NCI-H2029 treated with DMSO at 0.1 percent for 48 hours (cell line): ENCODE data around the gene PRKG2.
"Not testable (repeated sequence)": the region's sequence is repeated elsewhere in the genome, so short reads cannot be mapped to it uniquely, and the experiment has no call there.

Source experiments
- DNase-seq: peaks from one replicate; lab custom pipeline; 2025; lab: John Stamatoyannopoulos, UW

The PRKG2 gene, protein sequence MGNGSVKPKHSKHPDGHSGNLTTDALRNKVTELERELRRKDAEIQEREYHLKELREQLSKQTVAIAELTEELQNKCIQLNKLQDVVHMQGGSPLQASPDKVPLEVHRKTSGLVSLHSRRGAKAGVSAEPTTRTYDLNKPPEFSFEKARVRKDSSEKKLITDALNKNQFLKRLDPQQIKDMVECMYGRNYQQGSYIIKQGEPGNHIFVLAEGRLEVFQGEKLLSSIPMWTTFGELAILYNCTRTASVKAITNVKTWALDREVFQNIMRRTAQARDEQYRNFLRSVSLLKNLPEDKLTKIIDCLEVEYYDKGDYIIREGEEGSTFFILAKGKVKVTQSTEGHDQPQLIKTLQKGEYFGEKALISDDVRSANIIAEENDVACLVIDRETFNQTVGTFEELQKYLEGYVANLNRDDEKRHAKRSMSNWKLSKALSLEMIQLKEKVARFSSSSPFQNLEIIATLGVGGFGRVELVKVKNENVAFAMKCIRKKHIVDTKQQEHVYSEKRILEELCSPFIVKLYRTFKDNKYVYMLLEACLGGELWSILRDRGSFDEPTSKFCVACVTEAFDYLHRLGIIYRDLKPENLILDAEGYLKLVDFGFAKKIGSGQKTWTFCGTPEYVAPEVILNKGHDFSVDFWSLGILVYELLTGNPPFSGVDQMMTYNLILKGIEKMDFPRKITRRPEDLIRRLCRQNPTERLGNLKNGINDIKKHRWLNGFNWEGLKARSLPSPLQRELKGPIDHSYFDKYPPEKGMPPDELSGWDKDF

DNA sequence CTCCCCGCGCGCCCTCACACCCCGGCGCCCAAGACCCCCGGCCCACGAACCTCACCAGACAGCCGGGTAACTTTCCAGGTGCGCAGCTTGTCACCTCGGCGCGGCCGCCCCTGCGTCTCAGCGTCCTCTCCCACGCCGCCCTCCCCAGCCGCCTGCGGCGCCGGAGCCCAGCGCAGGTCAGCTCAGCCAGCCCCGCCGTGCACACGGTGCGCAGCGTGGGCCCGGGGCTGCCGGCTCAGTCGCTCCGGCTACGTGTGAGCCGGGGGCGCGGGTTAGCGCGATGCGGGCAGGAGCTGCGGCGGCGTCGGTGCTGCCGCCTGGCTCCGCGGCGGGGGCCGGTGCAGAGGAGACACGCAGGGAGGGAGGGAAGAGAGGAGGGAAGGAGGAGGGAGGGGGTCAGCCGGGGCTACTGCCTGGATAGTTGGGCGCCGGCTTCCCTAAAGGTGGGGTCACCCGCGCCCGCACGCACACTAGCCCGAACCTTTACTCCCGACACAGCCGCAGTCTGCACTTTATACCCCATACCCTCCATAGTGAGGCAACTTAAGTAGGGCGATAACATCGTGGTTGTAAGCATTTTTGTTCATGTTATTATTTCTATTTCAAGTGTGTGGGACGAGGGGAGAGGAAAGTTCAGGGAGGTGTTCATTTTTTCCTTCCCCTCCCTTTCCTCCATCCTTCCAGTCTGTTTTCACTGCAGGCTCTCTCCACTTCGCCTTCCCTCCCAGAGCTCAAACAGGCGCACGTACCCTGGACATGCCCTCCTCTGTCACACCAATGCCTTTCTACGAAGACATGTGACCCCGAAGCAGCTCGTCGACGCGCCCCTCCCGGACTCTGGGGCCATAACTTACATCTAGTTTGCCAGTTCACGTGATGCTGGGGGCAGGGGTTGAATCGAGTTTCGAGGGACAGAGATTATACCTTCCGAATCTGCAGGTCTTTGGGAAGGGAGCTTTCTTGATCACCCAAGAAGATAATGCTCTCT is at the start of gene PRKG2:
Gene PRKG2, minus strand, starts transcription at position 342 of the 988 bp plus-strand sequence. CDS start 10,175 bp downstream, outside the sequence.
- DNase-seq: no peak

DNA sequence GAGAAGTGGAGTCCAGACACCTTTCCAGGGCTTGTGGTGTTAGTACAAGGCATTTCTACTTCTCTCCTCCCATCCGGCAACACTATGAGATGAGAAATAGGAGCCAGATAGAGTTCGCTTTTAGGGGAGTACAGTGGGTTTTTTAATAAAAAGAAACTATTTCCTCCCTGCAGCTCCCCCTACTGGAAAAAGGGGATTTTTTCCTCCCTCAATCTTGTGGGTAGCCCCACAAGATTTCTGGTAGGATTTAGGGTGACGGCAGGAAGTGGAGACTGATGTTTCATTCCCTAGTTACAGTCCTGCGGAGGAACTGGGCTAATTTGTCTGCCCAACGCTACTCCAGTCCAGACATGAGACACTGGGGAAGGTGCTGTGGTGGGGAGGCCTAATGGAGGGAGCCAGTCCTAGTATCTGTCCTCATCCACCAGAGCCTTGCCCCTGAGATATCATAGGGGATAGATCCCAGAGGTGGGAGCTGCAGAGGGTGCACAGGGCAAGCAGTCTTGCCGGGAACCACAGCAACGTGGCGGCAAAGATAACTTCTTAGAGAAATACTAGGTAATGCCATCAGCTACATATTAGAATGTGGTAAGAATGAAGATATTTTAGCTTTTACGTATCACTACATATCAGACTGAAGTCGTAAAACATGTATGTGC is 45.5 kb upstream of the PRKG2 start:
- DNase-seq: no peak

DNA sequence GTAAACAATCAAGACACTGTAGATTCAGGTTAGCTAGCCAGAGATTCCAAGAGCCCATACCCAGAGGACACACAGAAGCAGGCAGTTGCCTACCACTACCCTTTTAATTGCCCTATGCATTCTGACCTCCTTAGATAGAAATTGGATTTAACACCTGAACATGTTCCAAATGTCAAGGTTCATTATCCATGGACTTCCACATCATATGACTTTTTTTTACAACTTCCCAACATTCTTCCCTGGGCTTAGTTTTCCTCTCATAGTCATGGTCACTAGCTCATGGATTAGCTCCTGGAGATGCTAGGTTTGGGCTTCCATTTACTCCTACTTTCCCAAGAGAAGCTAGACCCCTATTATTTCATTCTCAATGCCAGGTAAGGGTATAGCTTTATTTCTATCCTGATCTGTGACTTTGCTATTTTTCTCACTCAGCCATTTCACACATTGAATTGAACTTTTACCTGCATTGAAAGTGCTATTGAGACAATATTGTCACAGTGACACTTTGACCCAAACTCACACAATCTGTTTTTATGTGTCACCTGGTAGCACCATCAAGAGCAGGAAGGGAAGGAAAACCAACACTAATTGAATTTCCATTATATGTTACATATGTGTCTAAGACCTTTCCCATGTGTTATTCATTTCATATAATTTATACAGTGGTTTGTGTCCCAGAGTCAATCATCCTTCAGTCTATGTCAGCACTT is 44.0 kb upstream of the PRKG2 start:
- no peak for DNase-seq

DNA sequence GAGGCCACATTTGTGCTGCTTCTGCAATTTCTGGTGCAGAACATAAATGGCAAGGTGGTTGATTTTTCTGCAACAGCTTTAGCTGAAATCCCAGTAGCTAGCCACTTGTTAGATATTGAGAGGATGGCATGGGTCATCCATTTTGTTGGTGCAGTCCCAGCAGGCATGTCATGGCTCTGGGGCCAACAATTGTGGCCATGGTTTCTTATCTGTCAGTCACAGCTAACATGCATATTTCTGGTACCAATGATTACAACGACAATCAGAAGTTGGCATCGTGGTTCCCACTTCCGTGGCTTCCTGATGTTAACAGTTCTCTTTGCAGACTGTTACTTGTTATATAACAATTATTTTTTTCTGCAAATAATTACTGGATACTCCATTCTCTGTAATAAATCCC is 42.8 kb upstream of the PRKG2 start:
- DNase-seq: no peak

DNA sequence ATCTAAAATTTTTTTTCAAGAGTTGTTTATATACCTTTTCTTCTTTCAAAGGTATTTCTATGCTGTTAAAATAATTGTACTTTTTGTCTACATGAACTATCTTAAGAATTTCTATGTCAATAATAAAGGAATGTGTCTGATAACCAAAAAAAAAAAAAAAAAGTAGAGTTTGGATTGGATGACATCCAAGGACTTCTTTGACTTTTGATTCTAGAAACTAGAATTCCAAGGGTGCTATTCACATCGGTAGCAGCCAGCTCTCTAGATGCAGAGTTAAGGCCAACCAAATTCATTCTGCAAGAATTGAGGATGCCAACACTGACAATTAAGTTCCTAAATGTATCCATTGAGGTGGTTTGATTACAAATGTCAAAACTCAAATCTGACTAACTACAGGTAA is 42.0 kb upstream of the PRKG2 start:
- DNase-seq: no peak

DNA sequence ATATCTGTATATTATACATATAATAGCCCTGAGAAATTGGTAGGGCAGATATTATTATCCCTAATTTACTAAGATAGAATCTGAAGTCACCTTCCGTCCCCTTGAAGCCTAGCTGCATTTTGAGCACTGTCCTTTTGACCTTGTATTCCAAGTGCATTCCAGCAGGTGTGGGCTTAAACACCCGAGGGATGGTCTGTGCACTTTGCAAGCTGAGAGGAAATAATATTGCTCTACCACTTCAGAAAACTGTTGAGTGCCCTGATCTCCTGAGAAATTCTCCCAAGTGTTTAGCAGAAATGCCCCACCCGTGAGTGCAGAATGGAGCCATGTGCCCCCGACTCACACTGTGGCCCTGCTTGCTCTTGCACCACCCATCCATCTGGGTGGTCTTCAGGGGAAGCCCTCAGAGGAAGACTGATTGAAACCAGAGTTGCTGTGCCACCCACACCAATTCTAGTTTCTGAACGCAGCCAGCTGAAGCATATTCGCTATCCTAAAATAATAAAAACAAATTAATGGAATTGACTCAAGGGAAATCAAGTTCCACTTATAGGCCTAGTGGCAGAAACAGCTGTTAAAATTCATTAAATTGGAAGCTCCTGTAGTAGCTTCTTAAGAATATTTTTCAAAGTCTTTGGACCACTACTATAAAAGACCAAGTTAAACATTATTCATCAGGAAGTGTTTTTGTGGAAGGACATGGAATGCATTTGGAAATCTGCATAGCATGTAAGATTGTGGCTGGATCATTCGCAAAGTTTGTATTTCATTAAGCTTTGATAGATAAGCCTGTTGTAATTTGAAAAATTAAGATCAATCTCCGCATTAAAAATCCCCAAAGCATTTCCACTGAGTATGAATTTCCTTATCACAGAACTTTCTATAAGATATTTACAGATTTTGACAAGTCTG is 41.3 kb upstream of the PRKG2 start:
- DNase-seq: no peak

DNA sequence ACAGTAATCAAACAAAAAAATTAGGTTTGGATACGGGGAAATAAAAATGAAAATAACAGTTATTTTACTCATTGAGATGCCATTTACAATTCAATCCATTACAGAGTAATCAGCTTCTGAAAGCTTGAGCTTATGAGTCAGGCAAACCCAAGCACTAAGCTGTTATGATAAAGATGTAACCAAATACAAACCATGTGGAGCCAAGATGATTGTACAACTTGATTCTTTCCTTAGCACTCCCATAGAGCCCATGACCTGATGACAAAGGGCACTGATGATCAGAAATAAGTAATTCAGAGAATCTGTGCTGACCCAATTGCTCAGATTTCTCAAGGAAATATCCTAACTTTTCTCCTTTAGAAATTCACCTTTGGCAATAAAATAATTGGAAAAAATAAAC is 40.5 kb upstream of the PRKG2 start:
- DNase-seq: no peak

DNA sequence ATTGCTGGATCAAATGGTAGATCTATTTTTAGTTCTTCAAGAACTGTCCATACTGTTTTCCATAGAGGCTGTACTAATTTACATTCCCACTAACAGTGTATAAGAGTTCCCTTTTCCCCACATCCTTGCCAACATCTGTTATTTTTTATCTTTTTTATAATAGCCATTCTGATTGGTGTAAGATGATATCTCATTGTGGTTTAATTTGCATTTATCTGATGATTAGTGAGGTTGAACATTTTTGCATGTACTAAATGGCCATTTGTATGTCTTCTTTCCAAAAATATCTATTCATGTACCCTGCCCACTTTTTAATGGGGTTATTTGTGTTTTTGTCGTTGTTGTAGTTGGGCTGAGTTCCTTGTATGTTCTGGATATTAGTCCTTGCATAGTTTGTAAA is 35.4 kb upstream of the PRKG2 start:
- no peak for DNase-seq

DNA sequence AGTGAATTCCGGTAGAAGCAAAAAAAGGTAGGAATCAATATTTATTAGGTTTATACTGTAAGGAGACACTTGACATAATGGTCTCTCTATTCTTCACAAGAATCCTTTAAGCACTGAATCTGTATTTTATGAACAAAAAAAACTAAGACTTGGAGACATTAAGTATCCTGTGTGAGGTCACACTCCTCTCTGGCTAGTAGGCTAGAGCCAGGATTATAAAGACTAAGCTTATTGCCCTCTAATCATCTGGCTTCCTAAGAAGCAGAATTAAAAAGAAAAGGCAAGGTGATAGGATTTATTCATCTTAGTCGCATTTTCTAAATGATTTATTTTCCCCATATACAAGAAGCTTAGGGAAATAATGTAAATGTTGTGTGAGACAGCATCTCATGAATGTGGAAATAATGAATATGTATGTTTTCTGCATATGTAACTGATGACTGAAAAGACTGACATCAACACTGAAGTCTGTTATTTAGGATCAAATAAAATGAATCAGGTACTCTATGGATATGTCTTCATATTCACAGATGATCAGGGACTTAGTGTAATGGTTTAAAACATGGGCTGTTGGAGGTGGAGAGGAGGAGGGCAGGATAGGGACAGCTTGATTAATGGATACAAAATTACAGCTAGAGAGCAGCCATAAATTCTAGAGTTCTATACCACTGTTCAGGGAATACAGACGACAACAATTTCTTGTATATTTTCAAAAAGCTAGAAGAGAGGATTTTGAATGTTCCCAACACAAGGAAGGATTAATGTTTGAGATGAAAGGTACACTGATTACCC is 30.4 kb upstream of the PRKG2 start:
- no peak for DNase-seq

DNA sequence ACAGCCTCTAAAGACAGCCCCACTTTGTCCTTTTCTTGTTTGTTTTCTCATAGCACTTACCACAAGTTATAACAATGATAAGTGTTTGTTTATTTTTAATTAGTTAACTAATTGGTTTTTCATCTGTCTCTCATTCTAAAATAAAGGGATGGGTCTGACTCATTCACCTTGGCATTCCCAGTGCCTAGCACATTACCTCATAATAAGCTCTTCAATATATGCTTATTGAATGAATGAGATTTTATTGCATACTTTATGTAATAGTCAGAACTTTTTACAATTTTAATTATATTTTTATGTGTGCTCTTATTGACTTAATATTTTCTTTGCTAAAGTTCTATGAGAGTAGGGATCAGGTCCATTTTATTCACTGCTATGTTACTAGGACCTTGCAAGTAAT is 22.8 kb upstream of the PRKG2 start:
- DNase-seq: no peak

DNA sequence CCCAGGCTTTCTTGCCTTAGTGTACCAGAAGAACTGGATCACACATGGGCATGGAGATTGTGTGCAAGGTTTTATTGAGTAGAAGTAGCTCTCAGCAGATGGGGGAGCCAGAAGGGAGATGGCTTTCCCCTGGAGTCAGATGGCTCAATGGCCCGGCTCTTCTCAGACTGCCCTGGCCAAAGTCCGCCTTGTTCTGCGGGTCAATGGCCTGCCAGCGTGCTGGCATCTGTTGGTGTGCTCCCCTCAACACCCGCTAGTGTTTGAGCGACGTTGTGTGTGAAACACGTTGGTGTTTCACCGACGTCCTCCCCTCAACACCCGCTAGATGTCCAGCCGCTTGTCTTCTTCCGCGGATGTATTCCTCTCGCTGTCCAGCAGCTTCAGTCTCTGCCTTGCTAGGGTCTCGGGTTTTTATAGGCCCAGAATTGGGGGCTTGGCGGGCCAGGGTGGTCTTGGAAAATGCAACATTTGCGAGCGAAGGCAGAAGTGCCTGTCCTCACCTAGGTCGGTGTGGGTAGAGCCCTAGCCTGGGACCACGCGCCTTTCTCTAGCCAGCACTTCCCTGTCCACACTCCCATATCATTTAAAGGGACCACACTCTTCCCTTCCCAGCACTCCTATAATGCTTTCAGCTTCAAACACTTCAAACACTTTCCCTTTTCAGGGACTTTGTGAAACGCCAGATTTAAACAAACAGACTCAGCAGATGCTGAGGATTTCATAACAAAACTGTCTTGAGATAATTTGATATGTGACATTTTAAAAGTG is 21.1 kb upstream of the PRKG2 start:
- no peak for DNase-seq

DNA sequence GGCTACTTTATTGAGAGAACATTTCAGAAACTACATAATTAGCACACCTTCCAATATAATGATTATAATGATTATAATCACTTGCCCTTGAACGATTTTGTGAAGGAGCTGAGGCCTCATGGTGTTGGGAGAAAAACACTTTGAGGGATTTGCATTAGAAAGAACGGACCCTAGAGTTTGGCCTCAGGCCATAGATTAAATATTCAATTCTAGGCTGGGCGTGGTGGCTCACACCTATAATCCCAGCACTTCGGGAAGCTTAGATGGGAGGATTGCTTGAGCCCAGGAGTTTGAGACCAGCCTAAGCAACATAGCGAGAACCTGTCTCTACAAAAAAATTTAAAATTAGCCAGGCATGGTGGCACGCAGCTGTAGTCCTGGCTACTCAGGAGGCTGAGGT is 12.9 kb upstream of the PRKG2 start:
- no peak for DNase-seq

DNA sequence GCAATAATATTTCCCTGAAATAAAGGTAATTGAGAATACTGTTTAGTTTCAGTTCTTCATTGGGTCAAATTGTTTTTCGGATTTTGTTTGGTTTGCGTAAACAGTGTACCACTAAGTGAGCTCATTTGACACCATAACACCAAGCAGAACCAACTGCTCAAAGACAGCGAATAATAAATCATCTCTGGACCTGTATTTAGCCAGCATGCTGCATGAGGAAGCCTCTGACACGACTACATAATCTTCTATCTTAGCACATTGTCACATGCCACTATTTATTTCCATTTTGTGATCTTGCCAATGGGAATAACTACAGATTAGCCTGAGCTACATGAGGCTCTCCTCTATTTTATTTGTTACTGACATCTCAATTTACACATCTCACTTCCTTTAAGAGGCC is 12.1 kb upstream of the PRKG2 start:
- no peak for DNase-seq

DNA sequence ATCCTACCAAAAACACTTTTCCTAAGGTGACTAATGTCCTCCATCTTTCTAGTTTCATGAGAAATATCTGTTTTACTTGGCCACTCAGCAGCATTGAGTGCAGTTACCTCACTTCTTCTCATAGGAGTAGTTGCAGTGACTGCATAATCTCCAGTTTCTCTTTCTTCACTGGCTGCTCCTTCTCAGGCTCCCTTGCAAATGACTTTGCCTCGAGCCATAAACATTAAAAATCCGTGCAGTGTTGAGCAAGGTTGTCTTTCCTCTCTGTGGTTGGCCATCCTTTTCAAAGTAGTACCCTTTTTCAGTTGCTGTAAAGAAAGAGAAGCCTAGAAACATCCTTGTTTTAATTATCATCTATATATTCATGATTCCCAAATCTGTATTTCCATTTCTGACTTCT is 10.2 kb upstream of the PRKG2 start:
- no peak for DNase-seq

DNA sequence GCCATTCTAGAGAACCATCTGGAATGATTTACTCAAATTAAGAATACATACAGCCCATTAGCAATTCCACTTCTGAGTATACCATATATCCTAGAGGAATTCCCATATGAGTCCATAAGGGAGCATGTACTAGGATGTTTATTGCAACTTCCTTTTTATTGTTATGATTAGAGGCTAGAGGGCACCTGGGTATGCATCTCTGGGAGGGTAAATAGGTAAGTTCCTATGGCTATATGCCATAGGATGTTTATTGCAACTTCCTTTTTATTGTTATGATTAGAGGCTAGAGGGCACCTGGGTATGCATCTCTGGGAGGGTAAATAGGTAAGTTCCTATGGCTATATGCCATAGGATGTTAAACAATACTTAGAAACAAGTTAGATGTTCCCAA is 7.1 kb upstream of the PRKG2 start:
- not testable (repeated sequence) for DNase-seq

DNA sequence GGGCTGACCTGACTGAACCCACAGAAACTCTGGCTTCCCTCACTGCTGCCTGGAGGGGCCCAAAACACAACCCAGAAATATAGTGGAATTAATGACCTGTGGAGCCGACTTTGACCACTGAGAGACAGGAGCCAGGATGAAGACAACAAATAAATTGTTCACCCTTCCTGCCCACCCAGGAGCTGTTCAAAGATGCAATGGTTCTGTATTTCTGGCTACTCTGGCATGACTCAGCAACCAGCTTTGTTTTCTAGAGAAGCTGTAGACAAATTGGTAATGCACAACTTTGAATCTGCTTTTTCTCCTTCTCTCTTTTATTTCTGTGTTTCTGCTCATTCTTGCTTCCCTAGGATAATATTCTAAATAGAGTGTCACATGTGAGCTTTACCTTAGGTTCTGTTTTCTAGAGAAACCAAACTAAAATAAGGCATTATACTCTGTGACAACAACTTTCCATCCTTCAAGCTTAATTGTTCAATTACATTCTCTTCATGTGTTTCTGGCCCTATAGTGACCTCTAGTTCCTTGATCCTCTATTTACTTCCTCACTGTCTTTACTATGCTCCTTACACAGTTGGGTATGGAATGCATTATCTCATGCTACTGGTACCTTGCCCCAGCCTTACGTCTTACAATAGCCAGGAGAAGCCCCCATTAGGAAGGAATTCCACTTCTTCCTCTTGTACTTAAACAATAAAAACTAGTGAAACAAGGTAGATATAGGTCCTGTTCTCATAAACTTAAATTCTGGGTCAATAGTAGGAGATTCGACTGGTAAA is 6.5 kb upstream of the PRKG2 start:
- DNase-seq: no peak

DNA sequence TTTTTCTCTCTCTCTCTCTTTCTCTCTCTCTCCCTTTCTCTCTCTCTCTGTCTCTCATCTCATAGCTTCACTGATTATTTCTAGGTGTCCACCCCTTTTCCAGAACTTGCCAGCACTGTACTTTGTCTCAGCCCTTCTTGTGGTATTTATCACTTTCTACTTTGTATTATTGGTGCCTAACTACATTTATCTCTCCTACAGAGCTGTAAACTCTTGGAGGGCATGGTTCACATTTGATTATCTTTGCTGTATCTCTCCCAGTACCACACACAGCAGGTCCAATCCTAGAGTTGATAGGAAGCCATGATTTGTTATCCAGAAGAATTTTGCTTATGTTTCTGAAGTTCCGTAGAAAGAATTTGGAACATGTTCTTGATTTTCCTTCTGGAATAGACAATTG is 5.2 kb upstream of the PRKG2 start:
- no peak for DNase-seq

DNA sequence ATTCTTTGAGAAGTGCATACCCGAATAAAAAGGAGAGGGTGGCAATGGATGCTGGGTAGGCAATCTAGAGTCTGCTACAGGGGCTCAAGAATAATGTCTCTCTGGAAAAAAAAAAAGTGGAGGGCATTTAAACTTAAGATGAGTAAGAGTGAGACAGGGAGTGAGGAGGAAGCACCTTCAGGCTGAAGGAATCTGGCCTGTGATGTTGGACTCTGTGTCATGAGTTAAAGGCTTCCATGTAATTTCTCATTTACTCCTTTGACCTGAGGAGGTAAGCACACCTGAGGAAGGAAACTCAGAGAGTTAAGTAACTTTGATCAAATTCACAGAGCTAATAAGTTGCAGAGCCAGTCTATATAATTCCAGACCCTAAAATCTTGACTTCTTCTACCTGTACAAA is 3.2 kb upstream of the PRKG2 start:
- no peak for DNase-seq
